HEK293 (cell line): ENCODE data around the gene NUDT22.
A peak's percentile ranks its signal among the peaks of the same experiment; 100 is the strongest.

Source experiments
- FEZF1 ChIP-seq: fragments of 450-650 bp; formaldehyde crosslinking; IDR thresholded peaks from 2 replicates; pipeline ENCODE4 v1.5.1; 2016; ENCODE audit warnings: missing biosample characterization, missing genetic modification characterization
- GLIS1 ChIP-seq: fragments of 450-650 bp; formaldehyde crosslinking; IDR thresholded peaks from 2 replicates; pipeline ENCODE4 v1.5.1; 2016; ENCODE audit warnings: missing biosample characterization, missing genetic modification characterization
- KLF10 ChIP-seq: fragments of 450-650 bp; IDR thresholded peaks from 2 replicates; pipeline ENCODE4 v1.5.1; 2018; ENCODE audit warnings: missing biosample characterization, mild to moderate bottlenecking, missing genetic modification characterization
- SCRT2 ChIP-seq: fragments of 450-650 bp; formaldehyde crosslinking; IDR thresholded peaks from 2 replicates; pipeline ENCODE4 v1.5.1; 2016; ENCODE audit warnings: missing biosample characterization, missing genetic modification characterization
- SP2 ChIP-seq: fragments of 450-650 bp; formaldehyde crosslinking; IDR thresholded peaks from 2 replicates; pipeline ENCODE4 v1.5.1; 2016; ENCODE audit warnings: missing biosample characterization, missing genetic modification characterization
- ZBTB21 ChIP-seq: fragments of 450-650 bp; formaldehyde crosslinking; IDR thresholded peaks from 2 replicates; pipeline ENCODE4 v1.5.1; 2017; ENCODE audit warnings: missing biosample characterization, missing genetic modification characterization
- ZFHX2 ChIP-seq: fragments of 450-650 bp; formaldehyde crosslinking; conservative IDR thresholded peaks from 2 replicates; pipeline ENCODE4 v1.5.1; 2016; ENCODE audit warnings: missing biosample characterization, missing genetic modification characterization
- ZFP37 ChIP-seq: fragments of 450-650 bp; formaldehyde crosslinking; IDR thresholded peaks from 2 replicates; pipeline ENCODE4 v1.5.1; 2016; ENCODE audit warnings: missing biosample characterization, missing genetic modification characterization
- ZFP41 ChIP-seq: fragments of 450-650 bp; formaldehyde crosslinking; IDR thresholded peaks from 2 replicates; pipeline ENCODE4 v1.5.1; 2016; ENCODE audit warnings: missing biosample characterization, missing genetic modification characterization, borderline replicate concordance
- ZIC2 ChIP-seq: fragments of 450-650 bp; formaldehyde crosslinking; IDR thresholded peaks from 2 replicates; pipeline ENCODE4 v1.5.1; 2016; ENCODE audit warnings: missing biosample characterization, missing genetic modification characterization
- ZNF157 ChIP-seq: fragments of 450-650 bp; formaldehyde crosslinking; IDR thresholded peaks from 2 replicates; pipeline ENCODE4 v1.5.1; 2016; ENCODE audit warnings: missing biosample characterization, missing genetic modification characterization
- ZNF16 ChIP-seq: fragments of 450-650 bp; formaldehyde crosslinking; IDR thresholded peaks from 2 replicates; pipeline ENCODE4 v1.5.1; 2016; ENCODE audit warnings: low read depth, missing biosample characterization, missing genetic modification characterization
- ZNF169 ChIP-seq: fragments of 450-650 bp; formaldehyde crosslinking; IDR thresholded peaks from 2 replicates; pipeline ENCODE4 v1.5.1; 2016; ENCODE audit warnings: missing biosample characterization, missing genetic modification characterization
- ZNF23 ChIP-seq: fragments of 450-650 bp; formaldehyde crosslinking; IDR thresholded peaks from 2 replicates; pipeline ENCODE4 v1.5.1; 2016; ENCODE audit warnings: missing biosample characterization, missing genetic modification characterization, borderline replicate concordance
- ZNF248 ChIP-seq: fragments of 450-650 bp; formaldehyde crosslinking; IDR thresholded peaks from 2 replicates; pipeline ENCODE4 v1.5.1; 2017; ENCODE audit warnings: missing biosample characterization, missing genetic modification characterization
- ZNF302 ChIP-seq: fragments of 450-650 bp; formaldehyde crosslinking; IDR thresholded peaks from 2 replicates; pipeline ENCODE4 v1.5.1; 2016; ENCODE audit warnings: missing biosample characterization, missing genetic modification characterization, low read depth
- ZNF335 ChIP-seq: fragments of 450-650 bp; formaldehyde crosslinking; conservative IDR thresholded peaks from 2 replicates; pipeline ENCODE4 v1.5.1; 2016; ENCODE audit warnings: missing biosample characterization, missing genetic modification characterization
- ZNF394 ChIP-seq: fragments of 450-650 bp; formaldehyde crosslinking; IDR thresholded peaks from 2 replicates; pipeline ENCODE4 v1.5.1; 2016; ENCODE audit warnings: missing biosample characterization, missing genetic modification characterization, mild to moderate bottlenecking, moderate library complexity, borderline replicate concordance
- ZNF571 ChIP-seq: fragments of 450-650 bp; formaldehyde crosslinking; IDR thresholded peaks from 2 replicates; pipeline ENCODE4 v1.5.0; 2017; ENCODE audit warnings: missing biosample characterization, missing genetic modification characterization
- ZNF621 ChIP-seq: fragments of 450-650 bp; formaldehyde crosslinking; IDR thresholded peaks from 2 replicates; pipeline ENCODE4 v1.5.1; 2017; ENCODE audit warnings: missing biosample characterization, missing genetic modification characterization
- ZNF670 ChIP-seq: fragments of 450-650 bp; formaldehyde crosslinking; IDR thresholded peaks from 2 replicates; pipeline ENCODE4 v1.5.1; 2016; ENCODE audit warnings: missing biosample characterization, missing genetic modification characterization, low read depth
- ZNF677 ChIP-seq: fragments of 450-650 bp; IDR thresholded peaks from 2 replicates; pipeline ENCODE4 v1.5.0; 2018; ENCODE audit warnings: missing biosample characterization, mild to moderate bottlenecking, missing genetic modification characterization, moderate library complexity
- ZNF837 ChIP-seq: fragments of 450-650 bp; formaldehyde crosslinking; IDR thresholded peaks from 2 replicates; pipeline ENCODE4 v1.5.1; 2016; ENCODE audit warnings: missing biosample characterization, missing genetic modification characterization
- TF ChIP-seq, protein P1 (sequence below): fragments of 450-650 bp; formaldehyde crosslinking; IDR thresholded peaks from 2 replicates; pipeline ENCODE4 v1.5.1; 2016; ENCODE audit warnings: missing biosample characterization, missing genetic modification characterization
- TF ChIP-seq, protein P2 (sequence below): fragments of 450-650 bp; formaldehyde crosslinking; optimal IDR thresholded peaks from 2 replicates; pipeline ENCODE3; 2016; ENCODE audit warnings: missing biosample characterization, mild to moderate bottlenecking, missing genetic modification characterization
- TF ChIP-seq, protein P3 (sequence below): fragments of 450-650 bp; formaldehyde crosslinking; IDR thresholded peaks from 2 replicates; pipeline ENCODE4 v1.5.1; 2016; ENCODE audit warnings: missing biosample characterization, missing genetic modification characterization
- TF ChIP-seq, protein P4 (sequence below): fragments of 450-650 bp; formaldehyde crosslinking; IDR thresholded peaks from 2 replicates; pipeline ENCODE4 v1.5.1; 2016; ENCODE audit warnings: missing biosample characterization, missing genetic modification characterization
- TF ChIP-seq, protein P5 (sequence below): fragments of 450-650 bp; formaldehyde crosslinking; IDR thresholded peaks from 2 replicates; pipeline ENCODE4 v1.5.1; 2016; ENCODE audit warnings: missing biosample characterization, missing genetic modification characterization
- TF ChIP-seq, protein P6 (sequence below): fragments of 450-650 bp; formaldehyde crosslinking; IDR thresholded peaks from 2 replicates; pipeline ENCODE4 v1.5.1; 2016; ENCODE audit warnings: missing biosample characterization, missing genetic modification characterization, low read depth

Gene NUDT22

DNA sequence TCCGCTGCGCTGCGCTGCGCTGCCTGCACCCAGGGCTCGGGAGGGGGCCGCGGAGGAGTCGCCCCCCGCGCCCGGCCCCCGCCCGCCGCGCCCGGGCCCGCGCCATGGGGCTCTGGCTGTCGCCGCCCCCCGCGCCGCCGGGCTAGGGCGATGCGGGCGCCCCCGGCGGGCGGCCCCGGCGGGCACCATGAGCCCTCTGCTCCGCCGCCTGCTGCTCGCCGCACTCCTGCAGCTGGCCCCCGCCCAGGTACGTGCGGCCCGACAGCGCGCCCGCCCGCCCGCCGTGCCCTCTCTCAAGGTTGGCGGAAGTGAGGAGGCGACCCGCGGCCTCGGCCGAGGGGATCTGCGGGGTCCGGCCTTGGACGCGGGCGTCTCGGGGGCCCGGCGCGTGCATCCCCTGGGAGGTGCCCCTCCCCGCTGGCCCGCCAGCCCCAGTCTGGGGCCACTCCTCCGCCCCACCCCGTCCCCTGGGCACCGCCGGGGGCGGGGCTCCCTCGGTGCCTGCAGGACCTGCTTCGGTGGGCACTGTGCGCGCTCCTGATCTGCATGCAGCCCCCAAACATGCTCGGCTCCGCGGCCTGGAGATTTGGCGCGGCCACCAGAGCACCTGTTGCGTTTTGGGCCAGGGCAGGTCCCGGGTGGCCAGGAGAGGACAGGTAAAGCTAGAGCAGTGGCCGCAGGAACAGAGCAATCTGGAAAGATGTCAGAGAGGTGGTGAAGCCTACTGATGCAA is 8.7 kb downstream of the NUDT22 start (continued):
- TF ChIP-seq, protein P1, sequence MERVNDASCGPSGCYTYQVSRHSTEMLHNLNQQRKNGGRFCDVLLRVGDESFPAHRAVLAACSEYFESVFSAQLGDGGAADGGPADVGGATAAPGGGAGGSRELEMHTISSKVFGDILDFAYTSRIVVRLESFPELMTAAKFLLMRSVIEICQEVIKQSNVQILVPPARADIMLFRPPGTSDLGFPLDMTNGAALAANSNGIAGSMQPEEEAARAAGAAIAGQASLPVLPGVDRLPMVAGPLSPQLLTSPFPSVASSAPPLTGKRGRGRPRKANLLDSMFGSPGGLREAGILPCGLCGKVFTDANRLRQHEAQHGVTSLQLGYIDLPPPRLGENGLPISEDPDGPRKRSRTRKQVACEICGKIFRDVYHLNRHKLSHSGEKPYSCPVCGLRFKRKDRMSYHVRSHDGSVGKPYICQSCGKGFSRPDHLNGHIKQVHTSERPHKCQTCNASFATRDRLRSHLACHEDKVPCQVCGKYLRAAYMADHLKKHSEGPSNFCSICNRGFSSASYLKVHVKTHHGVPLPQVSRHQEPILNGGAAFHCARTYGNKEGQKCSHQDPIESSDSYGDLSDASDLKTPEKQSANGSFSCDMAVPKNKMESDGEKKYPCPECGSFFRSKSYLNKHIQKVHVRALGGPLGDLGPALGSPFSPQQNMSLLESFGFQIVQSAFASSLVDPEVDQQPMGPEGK (tag by site-specific recombination), result 0 out of 2 replicates have a peak, but pooled peaks have one; percentile 24
- TF ChIP-seq KLF10 (tag by site-specific recombination) (peak; percentile 73; the same call in 1 of the 2 replicates), ZNF394 (tag by site-specific recombination) (no peak), ZIC2 (peak; percentile 78), GLIS1 (peak; percentile 21; the same call in 1 of the 2 replicates), ZNF248 (tag by site-specific recombination) (no peak), ZFP41 (tag by site-specific recombination) (no peak), FEZF1 (tag by site-specific recombination) (no peak), ZFP37 (tag by site-specific recombination) (no peak), ZNF23 (no peak), ZNF571 (tag by site-specific recombination) (no peak), ZNF157 (tag by site-specific recombination) (no peak), ZFHX2 (tag by site-specific recombination) (peak; percentile 60), ZNF169 (tag by site-specific recombination) (no peak), SP2 (0 out of 2 replicates have a peak, but pooled peaks have one; percentile 17), ZNF677 (tag by site-specific recombination) (no peak), SCRT2 (tag by site-specific recombination) (peak; percentile 93), ZNF302 (no peak), ZNF670 (tag by site-specific recombination) (no peak), ZNF837 (tag by site-specific recombination) (no peak), ZNF16 (tag by site-specific recombination) (no peak), ZNF621 (tag by site-specific recombination) (no peak), ZBTB21 (tag by site-specific recombination) (no peak), ZNF335 (tag by site-specific recombination) (peak; percentile 57)
- TF ChIP-seq, protein P2, sequence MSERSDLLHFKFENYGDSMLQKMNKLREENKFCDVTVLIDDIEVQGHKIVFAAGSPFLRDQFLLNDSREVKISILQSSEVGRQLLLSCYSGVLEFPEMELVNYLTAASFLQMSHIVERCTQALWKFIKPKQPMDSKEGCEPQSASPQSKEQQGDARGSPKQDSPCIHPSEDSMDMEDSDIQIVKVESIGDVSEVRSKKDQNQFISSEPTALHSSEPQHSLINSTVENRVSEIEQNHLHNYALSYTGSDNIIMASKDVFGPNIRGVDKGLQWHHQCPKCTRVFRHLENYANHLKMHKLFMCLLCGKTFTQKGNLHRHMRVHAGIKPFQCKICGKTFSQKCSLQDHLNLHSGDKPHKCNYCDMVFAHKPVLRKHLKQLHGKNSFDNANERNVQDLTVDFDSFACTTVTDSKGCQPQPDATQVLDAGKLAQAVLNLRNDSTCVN (tag by site-specific recombination), result peak; percentile 59
- TF ChIP-seq, protein P3, sequence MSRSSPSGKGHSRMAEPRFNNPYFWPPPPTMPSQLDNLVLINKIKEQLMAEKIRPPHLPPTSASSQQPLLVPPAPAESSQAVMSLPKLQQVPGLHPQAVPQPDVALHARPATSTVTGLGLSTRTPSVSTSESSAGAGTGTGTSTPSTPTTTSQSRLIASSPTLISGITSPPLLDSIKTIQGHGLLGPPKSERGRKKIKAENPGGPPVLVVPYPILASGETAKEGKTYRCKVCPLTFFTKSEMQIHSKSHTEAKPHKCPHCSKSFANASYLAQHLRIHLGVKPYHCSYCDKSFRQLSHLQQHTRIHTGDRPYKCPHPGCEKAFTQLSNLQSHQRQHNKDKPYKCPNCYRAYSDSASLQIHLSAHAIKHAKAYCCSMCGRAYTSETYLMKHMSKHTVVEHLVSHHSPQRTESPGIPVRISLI (tag by site-specific recombination), result no peak
- TF ChIP-seq, protein P4, sequence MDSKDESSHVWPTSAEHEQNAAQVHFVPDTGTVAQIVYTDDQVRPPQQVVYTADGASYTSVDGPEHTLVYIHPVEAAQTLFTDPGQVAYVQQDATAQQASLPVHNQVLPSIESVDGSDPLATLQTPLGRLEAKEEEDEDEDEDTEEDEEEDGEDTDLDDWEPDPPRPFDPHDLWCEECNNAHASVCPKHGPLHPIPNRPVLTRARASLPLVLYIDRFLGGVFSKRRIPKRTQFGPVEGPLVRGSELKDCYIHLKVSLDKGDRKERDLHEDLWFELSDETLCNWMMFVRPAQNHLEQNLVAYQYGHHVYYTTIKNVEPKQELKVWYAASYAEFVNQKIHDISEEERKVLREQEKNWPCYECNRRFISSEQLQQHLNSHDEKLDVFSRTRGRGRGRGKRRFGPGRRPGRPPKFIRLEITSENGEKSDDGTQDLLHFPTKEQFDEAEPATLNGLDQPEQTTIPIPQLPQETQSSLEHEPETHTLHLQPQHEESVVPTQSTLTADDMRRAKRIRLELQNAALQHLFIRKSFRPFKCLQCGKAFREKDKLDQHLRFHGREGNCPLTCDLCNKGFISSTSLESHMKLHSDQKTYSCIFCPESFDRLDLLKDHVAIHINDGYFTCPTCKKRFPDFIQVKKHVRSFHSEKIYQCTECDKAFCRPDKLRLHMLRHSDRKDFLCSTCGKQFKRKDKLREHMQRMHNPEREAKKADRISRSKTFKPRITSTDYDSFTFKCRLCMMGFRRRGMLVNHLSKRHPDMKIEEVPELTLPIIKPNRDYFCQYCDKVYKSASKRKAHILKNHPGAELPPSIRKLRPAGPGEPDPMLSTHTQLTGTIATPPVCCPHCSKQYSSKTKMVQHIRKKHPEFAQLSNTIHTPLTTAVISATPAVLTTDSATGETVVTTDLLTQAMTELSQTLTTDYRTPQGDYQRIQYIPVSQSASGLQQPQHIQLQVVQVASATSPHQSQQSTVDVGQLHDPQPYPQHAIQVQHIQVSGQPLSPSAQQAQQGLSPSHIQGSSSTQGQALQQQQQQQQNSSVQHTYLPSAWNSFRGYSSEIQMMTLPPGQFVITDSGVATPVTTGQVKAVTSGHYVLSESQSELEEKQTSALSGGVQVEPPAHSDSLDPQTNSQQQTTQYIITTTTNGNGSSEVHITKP (tag by site-specific recombination), result no peak
- TF ChIP-seq, protein P5, sequence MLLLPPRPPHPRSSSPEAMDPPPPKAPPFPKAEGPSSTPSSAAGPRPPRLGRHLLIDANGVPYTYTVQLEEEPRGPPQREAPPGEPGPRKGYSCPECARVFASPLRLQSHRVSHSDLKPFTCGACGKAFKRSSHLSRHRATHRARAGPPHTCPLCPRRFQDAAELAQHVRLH (tag by site-specific recombination), result no peak
- TF ChIP-seq, protein P6, sequence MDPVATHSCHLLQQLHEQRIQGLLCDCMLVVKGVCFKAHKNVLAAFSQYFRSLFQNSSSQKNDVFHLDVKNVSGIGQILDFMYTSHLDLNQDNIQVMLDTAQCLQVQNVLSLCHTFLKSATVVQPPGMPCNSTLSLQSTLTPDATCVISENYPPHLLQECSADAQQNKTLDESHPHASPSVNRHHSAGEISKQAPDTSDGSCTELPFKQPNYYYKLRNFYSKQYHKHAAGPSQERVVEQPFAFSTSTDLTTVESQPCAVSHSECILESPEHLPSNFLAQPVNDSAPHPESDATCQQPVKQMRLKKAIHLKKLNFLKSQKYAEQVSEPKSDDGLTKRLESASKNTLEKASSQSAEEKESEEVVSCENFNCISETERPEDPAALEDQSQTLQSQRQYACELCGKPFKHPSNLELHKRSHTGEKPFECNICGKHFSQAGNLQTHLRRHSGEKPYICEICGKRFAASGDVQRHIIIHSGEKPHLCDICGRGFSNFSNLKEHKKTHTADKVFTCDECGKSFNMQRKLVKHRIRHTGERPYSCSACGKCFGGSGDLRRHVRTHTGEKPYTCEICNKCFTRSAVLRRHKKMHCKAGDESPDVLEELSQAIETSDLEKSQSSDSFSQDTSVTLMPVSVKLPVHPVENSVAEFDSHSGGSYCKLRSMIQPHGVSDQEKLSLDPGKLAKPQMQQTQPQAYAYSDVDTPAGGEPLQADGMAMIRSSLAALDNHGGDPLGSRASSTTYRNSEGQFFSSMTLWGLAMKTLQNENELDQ, result no peak
